Esophagus squamous epithelium (tissue), 4 donors: ENCODE measurements around the gene FOXL3.

Source experiments
- POLR2A ChIP-seq, 4 donors: fragments of 450-650 bp; IDR thresholded peaks; one replicate each; pipeline ENCODE4 v1.6.1; 2017; ENCODE audit warnings: antibody characterized with exemption in 4 of 4, mild to moderate bottlenecking in 4 of 4, moderate library complexity in 3 of 4
- TF ChIP-seq, protein P1 (sequence below), 6 experiments: fragments of 450-650 bp in 4 of 6; fragments of 200-600 bp in 2 of 6; sonication (generic) in 2 of 6; IDR thresholded peaks; one replicate each; pipeline ENCODE4 v1.5.1; 2016 to 2019; ENCODE audit warnings: antibody characterized with exemption in 6 of 6, mild to moderate bottlenecking in 4 of 6, moderate library complexity in 4 of 6

DNA sequence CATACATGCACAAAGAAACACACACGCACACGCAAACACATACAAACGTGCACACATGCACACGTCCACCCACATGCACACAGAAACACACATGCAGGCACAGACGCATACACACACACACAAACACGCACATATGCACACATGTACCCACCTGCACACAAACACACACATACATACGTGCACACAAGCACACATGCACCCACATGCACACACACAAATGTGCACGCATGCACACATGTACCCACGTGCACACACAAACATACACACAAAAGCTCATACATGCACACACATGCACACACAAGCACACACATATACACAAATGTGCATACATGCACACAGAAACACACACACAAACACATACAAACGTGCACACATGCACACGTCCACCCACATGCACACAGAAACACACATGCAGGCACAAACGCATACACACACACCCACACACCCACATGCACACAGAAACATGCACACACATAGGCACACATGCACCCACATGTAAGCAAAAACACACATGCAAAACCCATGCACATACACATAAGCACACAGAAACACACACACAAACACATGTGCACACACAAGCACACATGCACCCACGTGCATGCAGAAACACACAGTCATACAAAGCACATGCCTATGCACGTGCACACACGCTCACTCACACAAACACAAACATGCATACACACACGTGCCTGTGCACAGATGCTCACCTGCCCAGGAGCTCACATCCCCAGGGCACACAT is 44.8 kb downstream of the FOXL3 start:
- TF ChIP-seq, protein P1, sequence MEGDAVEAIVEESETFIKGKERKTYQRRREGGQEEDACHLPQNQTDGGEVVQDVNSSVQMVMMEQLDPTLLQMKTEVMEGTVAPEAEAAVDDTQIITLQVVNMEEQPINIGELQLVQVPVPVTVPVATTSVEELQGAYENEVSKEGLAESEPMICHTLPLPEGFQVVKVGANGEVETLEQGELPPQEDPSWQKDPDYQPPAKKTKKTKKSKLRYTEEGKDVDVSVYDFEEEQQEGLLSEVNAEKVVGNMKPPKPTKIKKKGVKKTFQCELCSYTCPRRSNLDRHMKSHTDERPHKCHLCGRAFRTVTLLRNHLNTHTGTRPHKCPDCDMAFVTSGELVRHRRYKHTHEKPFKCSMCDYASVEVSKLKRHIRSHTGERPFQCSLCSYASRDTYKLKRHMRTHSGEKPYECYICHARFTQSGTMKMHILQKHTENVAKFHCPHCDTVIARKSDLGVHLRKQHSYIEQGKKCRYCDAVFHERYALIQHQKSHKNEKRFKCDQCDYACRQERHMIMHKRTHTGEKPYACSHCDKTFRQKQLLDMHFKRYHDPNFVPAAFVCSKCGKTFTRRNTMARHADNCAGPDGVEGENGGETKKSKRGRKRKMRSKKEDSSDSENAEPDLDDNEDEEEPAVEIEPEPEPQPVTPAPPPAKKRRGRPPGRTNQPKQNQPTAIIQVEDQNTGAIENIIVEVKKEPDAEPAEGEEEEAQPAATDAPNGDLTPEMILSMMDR (IDR thresholded peaks at IDR 0.05), result no peak
- TF ChIP-seq POLR2A (IDR thresholded peaks at IDR 0.05), result no peak
